ENCODE results near the gene TEDC2. TPM values are rescaled to one million over a fixed set of nuclear protein-coding genes. Genes with fewer than 3 reads are reported as not detected.

The TEDC2 gene
- polyA plus RNA-seq, 2 of the 4 experiments (the other 2 are of a cell fraction), result 9.5 to 22.6 TPM

- TF ChIP-seq BCL3 (IDR thresholded peaks at IDR 0.05) (no peak), CHD2 (IDR thresholded peaks at IDR 0.05; ENCODE audit: low read length, partially characterized antibody) (no peak)
Measured at GRCh38 chr16:2424061-2425007, 35.6 kb upstream of the TEDC2 start (continued).

GRCh38 chr16:2425008-2425518 lies 34.8 kb upstream of the TEDC2 start:
- Histone ChIP-seq H3K9me3 (no peaks in the 10 kb centered on the region), H3K4me3 (no peak overlapping the region), H3K27ac (no peak overlapping the region), H3K4me2 (no peak overlapping the region), H3K4me1 (peaks cover 6% of the 10 kb centered on the region; the same call in 2 of the 3 replicates)
- FAIRE-seq (no peak), DNase-seq (ENCODE audit: low read depth in 1 of 2, low spot score in 1 of 2) (no peak), ATAC-seq (no peak)
- POLR2A ChIA-PET, result no interaction called here
- WGBS (ENCODE audit: missing lambda C conversion rate), result 83% methylated on average over 9 of the region's 9 CpGs
- CTCF ChIA-PET, result interaction anchor here (0.6 kb wide), 1 partner anchor 10 kb away, joined by 3 read pairs; no protein-coding TSS in a partner anchor
- TF ChIP-seq CHD4 (IDR thresholded peaks at IDR 0.05; ENCODE audit: borderline replicate concordance) (no peak), POLR2AphosphoS2 (conservative IDR thresholded peaks at IDR 0.05; ENCODE audit: low read length) (no peak), ZFP36 (IDR thresholded peaks at IDR 0.05; ENCODE audit: borderline replicate concordance, partially characterized antibody) (peak; percentile 26)

GRCh38 chr16:2425825-2426430 lies 34.0 kb upstream of the TEDC2 start:
- Histone ChIP-seq H3K4me3 (no peak overlapping the region), H3K4me2 (no peak overlapping the region), H3K27ac (no peak overlapping the region), H3K9me3 (no peaks in the 10 kb centered on the region), H3K4me1 (peaks cover 15% of the 10 kb centered on the region; the same call in 2 of the 3 replicates)
- TF ChIP-seq RNF2 (IDR thresholded peaks at IDR 0.05; ENCODE audit: borderline replicate concordance, low read depth) (no peak), NPAS2 (CRISPR knock-in tag; IDR thresholded peaks at IDR 0.05; ENCODE audit: borderline replicate concordance) (no peak), CEBPB (IDR thresholded peaks at IDR 0.05) (peak in 1 of 2 experiments; percentile 21; a peak in 1 of 4 replicates), KDM5A (IDR thresholded peaks at IDR 0.05) (no peak), CTCF (IDR thresholded peaks at IDR 0.05) (no peak), PHF8 (IDR thresholded peaks at IDR 0.05; ENCODE audit: borderline replicate concordance, low read depth) (no peak), TP53 (CRISPR knock-in tag; IDR thresholded peaks at IDR 0.05) (no peak), CBX2 (IDR thresholded peaks at IDR 0.05; ENCODE audit: borderline replicate concordance, low read depth) (no peak)
- WGBS (ENCODE audit: missing lambda C conversion rate), result 77% methylated on average over 10 of the region's 13 CpGs
- ChIA-PET POLR2A (no interaction called here), CTCF (interaction anchor here (0.6 to 5.5 kb wide), 3 partner anchors 13 to 145 kb away, joined by 3 to 35 read pairs (median 3); partner anchors contain the start of gene TBC1D24)
- DNase-seq (ENCODE audit: low read depth in 1 of 2, low spot score in 1 of 2), result no peak
- no peak for ATAC-seq
- no peak for FAIRE-seq

- H3K27ac ChIP-seq, result no peak overlapping the region
- ATAC-seq (no peak), FAIRE-seq (no peak), DNase-seq (ENCODE audit: low read depth in 1 of 2, low spot score in 1 of 2) (no peak)
- no peaks in the 10 kb centered on the region for H3K9me3 ChIP-seq
- 92% methylated on average over 6 of the region's 6 CpGs for WGBS (ENCODE audit: missing lambda C conversion rate)
- ChIA-PET POLR2A (no interaction called here), CTCF (interaction anchor here (1.0 to 5.5 kb wide), 6 partner anchors 9 to 87 kb away, joined by 3 to 35 read pairs (median 8); partner anchors contain the start of genes ABCA3 and TBC1D24)
- no peak overlapping the region for H3K4me2 ChIP-seq
- H3K4me3 ChIP-seq, result no peak overlapping the region
- peaks cover 17% of the 10 kb centered on the region; the same call in 2 of the 3 replicates for H3K4me1 ChIP-seq
- TF ChIP-seq FOXS1 (CRISPR knock-in tag; IDR thresholded peaks at IDR 0.05) (no peak), USF2 (IDR thresholded peaks at IDR 0.05) (no peak), PBX3 (IDR thresholded peaks at IDR 0.05) (no peak), NR3C1 (IDR thresholded peaks at IDR 0.05) (no peak), BCL3 (IDR thresholded peaks at IDR 0.05) (no peak), KDM1A (IDR thresholded peaks at IDR 0.05; ENCODE audit: low read depth) (no peak), JUNB (IDR thresholded peaks at IDR 0.05) (no peak), TP53 (CRISPR knock-in tag; IDR thresholded peaks at IDR 0.05) (no peak), CBX2 (IDR thresholded peaks at IDR 0.05; ENCODE audit: borderline replicate concordance, low read depth) (no peak), ATOH8 (CRISPR knock-in tag; IDR thresholded peaks at IDR 0.05; ENCODE audit: low read depth) (no peak), ZC3H11A (IDR thresholded peaks at IDR 0.05) (no peak)
Measured at GRCh38 chr16:2426941-2427361, 33.0 kb upstream of the TEDC2 start.
